ENCODE measurements around the gene PSRC1. TPM values are rescaled to one million over a fixed set of nuclear protein-coding genes. Genes with fewer than 3 reads are reported as not detected.

The PSRC1 gene
- total and polyA plus RNA-seq, 2 of the 8 experiments (the other 6 are each of a cell fraction or from before 2014, with no cell fraction given), result 56.1 to 67.3 TPM

DNA sequence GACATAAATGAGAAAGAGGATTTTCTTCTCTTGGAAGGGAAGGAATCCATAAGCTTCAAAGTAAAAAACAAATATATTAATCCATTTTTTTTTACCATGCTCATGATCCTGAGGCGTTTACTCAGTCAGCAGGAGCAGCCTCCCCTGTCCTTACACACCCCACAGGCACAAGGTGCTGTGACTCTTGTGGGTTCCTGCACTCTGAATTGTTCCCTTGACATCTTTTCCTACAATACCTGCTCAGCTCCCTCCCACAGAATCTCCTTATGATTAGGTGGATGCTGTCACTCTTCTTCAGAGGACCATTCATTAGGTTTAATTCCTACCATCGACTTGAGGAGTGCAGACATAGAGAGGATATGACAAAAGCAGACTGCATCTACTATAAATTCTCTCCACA, 10.1 kb upstream of the PSRC1 start:
- Histone ChIP-seq H3K4me2 (ENCODE audit: insufficient read depth in 1 of 2, low read depth in 2 of 2, low read length in 2 of 2) (no peak overlapping the region), H2BK120ac (replicated peaks; ENCODE audit: low read depth, low read length) (no peak overlapping the region), H3K18ac (ENCODE audit: extremely low read depth, low read length) (no peak overlapping the region), H3K27me3 (replicated peaks in 1 of 4; ENCODE audit: control insufficient read depth in 3 of 4, extremely low read depth in 1 of 4, insufficient read depth in 3 of 4, low read length in 3 of 4) (no peaks in the 10 kb centered on the region; a peak in 1 of 7 replicates), H2BK12ac (ENCODE audit: low read depth, low read length) (no peak overlapping the region), H3K4me3 (ENCODE audit: extremely low read depth in 1 of 4, insufficient read depth in 2 of 4, low read depth in 3 of 4, low read length in 4 of 4) (no peak overlapping the region), H3K27ac (ENCODE audit: low read depth, low read length) (no peak overlapping the region), H3K9me3 (ENCODE audit: insufficient read depth in 2 of 2, low read depth in 1 of 2, low read length in 1 of 2) (no peaks in the 10 kb centered on the region), H3K14ac (ENCODE audit: insufficient read length) (no peak overlapping the region), H3K4me1 (replicated peaks in 1 of 4; ENCODE audit: control insufficient read depth in 3 of 4, insufficient read depth in 4 of 4, low read length in 3 of 4) (no peaks in the 10 kb centered on the region), H4K20me1 (replicated peaks in 1 of 2; ENCODE audit: control insufficient read depth in 1 of 2, insufficient read depth in 2 of 2, low read length in 2 of 2) (no peaks in the 10 kb centered on the region), H3K23me2 (ENCODE audit: low read depth, low read length) (no peaks in the 10 kb centered on the region), H3K23ac (ENCODE audit: insufficient read length) (no peak overlapping the region), H4K91ac (replicated peaks; ENCODE audit: insufficient read length, low read length) (no peak overlapping the region), H3K79me1 (ENCODE audit: low read depth, low read length) (no peaks in the 10 kb centered on the region), H3K56ac (replicated peaks; ENCODE audit: insufficient read length, low read depth, low read length) (no peak overlapping the region), H3K79me2 (ENCODE audit: control insufficient read depth in 1 of 2, insufficient read depth in 2 of 2, low read length in 2 of 2) (no peaks in the 10 kb centered on the region), H2BK15ac (ENCODE audit: low read length) (no peak overlapping the region), H3K36me3 (ENCODE audit: control insufficient read depth in 2 of 4, insufficient read depth in 4 of 4, low read length in 3 of 4) (no peaks in the 10 kb centered on the region), H4K8ac (ENCODE audit: extremely low read depth, insufficient read depth, low read length) (no peak overlapping the region), H3K4ac (replicated peaks; ENCODE audit: insufficient read length, low read depth, low read length) (no peak overlapping the region), H2BK5ac (ENCODE audit: low read depth, low read length) (no peak overlapping the region), H4K5ac (ENCODE audit: insufficient read length, low read depth, low read length) (no peak overlapping the region), H3K9ac (replicated peaks in 1 of 4; ENCODE audit: extremely low read depth in 1 of 4, low read depth in 3 of 4, low read length in 3 of 4) (no peak overlapping the region), H2AFZ (ENCODE audit: low read length) (no peak overlapping the region), H2BK20ac (ENCODE audit: low read length) (no peak overlapping the region), H2AK5ac (ENCODE audit: low read depth, low read length) (no peak overlapping the region)
- POLR2A ChIA-PET (ENCODE audit: partially characterized antibody), result interaction anchor here (0.9 to 1.5 kb wide), 4 partner anchors 10 to 61 kb away, joined by 3 to 7 read pairs (median 4); partner anchors contain the start of gene PSRC1
- FAIRE-seq (no peak), DNase-seq (ENCODE audit: low read depth in 1 of 2, low spot score in 2 of 2) (no peak)
- 86% methylated on average over 2 of the region's 2 CpGs; no CpG with 5 or more reads in 1 of the 2 experiments for WGBS, 2 experiments (ENCODE audit: extremely low coverage in 1 of 2, insufficient coverage in 1 of 2, insufficient read length in 1 of 2, insufficient replicate concordance in 2 of 2, low coverage in 1 of 2, low lambda C conversion rate in 2 of 2, missing lambda C conversion rate in 1 of 2)
- CTCF ChIA-PET (ENCODE audit: partially characterized antibody), result interaction anchor here (0.8 to 2.6 kb wide), 7 partner anchors 12 to 265 kb away, joined by 3 to 14 read pairs (median 5); no protein-coding TSS in a partner anchor
- TF ChIP-seq SRF (IDR thresholded peaks at IDR 0.05; ENCODE audit: low read depth, low read length) (no peak), YY1 (IDR thresholded peaks at IDR 0.05; ENCODE audit: low read depth, low read length) (no peak), FOSL1 (IDR thresholded peaks at IDR 0.05; ENCODE audit: insufficient read depth, low read depth, low read length) (no peak), TEAD4 (IDR thresholded peaks at IDR 0.05; ENCODE audit: low read depth, low read length) (no peak), HDAC6 (IDR thresholded peaks at IDR 0.05; ENCODE audit: low read depth, low read length) (no peak), SIN3A (conservative IDR thresholded peaks at IDR 0.05 in 1 of 2, IDR thresholded peaks at IDR 0.05 in 1 of 2; ENCODE audit: low read depth in 1 of 2, low read length in 2 of 2) (no peak), CBX8 (IDR thresholded peaks at IDR 0.05; ENCODE audit: borderline replicate concordance, low read depth, low read length) (no peak), RAD21 (IDR thresholded peaks at IDR 0.05 in 1 of 2, conservative IDR thresholded peaks at IDR 0.05 in 1 of 2; ENCODE audit: low read depth in 2 of 2, low read length in 2 of 2) (no peak), USF2 (IDR thresholded peaks at IDR 0.05; ENCODE audit: low read length) (no peak), NANOG (IDR thresholded peaks at IDR 0.05; ENCODE audit: insufficient read depth, low read depth, low read length, poor library complexity, severe bottlenecking) (no peak), SAP30 (IDR thresholded peaks at IDR 0.05; ENCODE audit: insufficient read depth, insufficient replicate concordance, low read length) (no peak), KDM5A (IDR thresholded peaks at IDR 0.05; ENCODE audit: low read length) (no peak)
